C4-2B (cell line): ENCODE measurements around the gene SPATA31D1.

Experiments
- CTCF ChIP-seq: fragments of 450-650 bp; conservative IDR thresholded peaks from 2 replicates; pipeline ENCODE4 v1.5.1; 2017; ENCODE audit warnings: mild to moderate bottlenecking
- ZFX ChIP-seq: fragments of 450-650 bp; IDR thresholded peaks from 2 replicates; pipeline ENCODE4 v1.6.1; 2017

GRCh38 chr9:81980568-81980967, 8.0 kb upstream of the SPATA31D1 start:
- no peak for TF ChIP-seq CTCF
- no peak for TF ChIP-seq ZFX
